ENCODE results near the gene ADAMTS9.

Gene ADAMTS9, protein sequence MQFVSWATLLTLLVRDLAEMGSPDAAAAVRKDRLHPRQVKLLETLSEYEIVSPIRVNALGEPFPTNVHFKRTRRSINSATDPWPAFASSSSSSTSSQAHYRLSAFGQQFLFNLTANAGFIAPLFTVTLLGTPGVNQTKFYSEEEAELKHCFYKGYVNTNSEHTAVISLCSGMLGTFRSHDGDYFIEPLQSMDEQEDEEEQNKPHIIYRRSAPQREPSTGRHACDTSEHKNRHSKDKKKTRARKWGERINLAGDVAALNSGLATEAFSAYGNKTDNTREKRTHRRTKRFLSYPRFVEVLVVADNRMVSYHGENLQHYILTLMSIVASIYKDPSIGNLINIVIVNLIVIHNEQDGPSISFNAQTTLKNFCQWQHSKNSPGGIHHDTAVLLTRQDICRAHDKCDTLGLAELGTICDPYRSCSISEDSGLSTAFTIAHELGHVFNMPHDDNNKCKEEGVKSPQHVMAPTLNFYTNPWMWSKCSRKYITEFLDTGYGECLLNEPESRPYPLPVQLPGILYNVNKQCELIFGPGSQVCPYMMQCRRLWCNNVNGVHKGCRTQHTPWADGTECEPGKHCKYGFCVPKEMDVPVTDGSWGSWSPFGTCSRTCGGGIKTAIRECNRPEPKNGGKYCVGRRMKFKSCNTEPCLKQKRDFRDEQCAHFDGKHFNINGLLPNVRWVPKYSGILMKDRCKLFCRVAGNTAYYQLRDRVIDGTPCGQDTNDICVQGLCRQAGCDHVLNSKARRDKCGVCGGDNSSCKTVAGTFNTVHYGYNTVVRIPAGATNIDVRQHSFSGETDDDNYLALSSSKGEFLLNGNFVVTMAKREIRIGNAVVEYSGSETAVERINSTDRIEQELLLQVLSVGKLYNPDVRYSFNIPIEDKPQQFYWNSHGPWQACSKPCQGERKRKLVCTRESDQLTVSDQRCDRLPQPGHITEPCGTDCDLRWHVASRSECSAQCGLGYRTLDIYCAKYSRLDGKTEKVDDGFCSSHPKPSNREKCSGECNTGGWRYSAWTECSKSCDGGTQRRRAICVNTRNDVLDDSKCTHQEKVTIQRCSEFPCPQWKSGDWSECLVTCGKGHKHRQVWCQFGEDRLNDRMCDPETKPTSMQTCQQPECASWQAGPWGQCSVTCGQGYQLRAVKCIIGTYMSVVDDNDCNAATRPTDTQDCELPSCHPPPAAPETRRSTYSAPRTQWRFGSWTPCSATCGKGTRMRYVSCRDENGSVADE (N-terminal part only)

DNA sequence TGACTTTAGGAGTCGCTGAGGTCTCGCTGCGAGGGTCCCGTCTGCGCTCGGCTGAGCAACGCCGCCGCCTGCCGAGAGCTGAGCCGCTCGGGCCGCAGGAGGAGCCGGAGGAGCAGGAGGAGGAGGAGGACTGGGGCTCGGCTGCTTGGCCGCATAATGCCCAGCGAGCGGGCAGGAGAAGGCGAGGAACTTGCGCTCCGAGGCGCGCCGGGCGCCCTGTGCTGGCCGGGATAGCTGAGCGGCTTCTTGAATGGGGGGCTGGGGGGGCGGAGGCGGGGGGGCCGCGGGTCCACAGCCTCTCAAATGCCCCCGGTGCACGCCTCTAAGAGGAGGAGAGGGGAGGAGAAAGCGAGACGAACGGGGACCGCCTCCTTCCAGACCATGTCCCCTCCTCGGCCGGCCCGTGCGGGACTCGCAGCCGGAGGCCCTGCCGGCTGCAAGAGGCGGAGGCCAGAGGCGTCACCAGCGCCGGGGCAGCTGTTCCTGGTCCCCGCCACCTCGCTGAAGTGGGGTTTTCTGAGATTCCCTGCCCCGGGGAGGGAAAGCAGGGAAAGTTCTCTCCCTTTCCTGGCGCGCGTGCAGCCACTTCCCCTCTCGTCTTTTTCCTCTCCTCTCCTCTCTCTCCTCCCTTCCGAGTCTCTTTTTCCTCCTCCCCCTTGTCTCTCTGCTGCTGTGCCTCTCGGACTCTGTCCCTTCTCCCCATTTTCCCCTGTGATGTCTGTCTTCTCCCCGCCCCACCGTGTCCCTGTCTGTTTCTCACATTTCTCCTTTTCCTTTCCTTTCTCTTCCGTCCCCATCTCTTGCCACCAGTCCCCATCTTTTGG, at the start of gene ADAMTS9:
TSS of gene ADAMTS9 (minus strand) at position 220 of the 824 bp plus-strand sequence. CDS start 343 bp downstream, outside the sequence.
- in situ Hi-C loops (cut with HindIII; ENCODE audit: low sequenced_read_pairs) = no loop called here

DNA sequence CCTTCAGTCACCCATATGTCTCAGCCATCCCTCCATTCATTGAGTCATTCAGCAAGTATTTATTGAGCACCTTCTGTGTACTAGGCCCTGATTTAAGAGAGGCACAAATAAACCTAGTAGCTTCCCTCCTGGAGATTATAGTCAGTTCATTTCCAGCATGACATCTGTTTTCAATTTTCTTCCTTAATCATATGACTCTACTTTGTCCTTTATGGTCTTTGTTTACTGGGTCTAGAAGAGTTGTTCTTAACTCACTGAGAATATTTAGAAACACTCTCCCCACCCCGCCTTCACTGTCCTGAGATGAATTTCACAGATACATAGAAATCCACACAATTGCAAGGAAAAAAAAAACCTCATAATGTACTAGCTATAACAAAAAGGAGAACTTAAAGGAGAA, 44.8 kb upstream of the ADAMTS9 start:
- in situ Hi-C loops (cut with HindIII; ENCODE audit: low sequenced_read_pairs) = no loop called here

DNA sequence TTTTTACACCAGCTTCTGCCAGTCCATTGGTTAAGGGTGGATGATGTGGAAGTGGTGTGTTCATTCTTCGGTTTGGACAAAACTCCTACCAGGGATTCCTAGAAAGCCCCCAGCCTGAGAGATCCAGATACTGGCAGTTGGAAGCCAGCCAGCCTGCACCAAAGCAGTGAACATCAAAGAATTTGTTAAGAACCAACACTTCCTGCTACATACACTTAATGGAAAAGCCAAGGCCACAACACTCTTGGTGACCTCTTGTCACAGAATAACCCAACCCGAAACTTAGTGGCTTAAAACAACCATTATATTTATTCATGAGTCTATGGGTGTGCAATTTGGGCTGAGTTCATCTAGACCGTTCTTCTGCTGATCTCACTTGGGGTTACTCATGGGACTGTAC, 42.9 kb upstream of the ADAMTS9 start:
- in situ Hi-C loops (cut with HindIII; ENCODE audit: low sequenced_read_pairs) = no loop called here

DNA sequence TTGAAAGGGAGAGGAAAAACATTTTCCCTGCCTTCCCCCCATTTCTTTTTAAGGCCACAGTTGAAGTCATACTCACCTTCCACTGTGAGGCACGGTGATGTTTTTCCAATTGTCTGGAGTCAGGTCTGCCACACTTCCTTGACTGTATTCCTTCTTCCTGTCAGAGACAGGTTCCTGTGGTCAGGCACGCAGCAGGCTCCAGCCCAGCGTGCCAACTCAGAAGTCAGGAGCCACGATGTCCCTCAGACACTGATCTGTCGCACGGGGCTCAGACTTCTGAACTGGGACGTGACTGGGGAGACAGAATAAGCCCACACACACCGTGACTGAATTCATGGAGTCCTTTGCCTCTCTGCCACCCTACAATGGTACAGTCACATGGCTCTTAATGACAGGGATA, 41.2 kb upstream of the ADAMTS9 start:
- in situ Hi-C loops (cut with HindIII; ENCODE audit: low sequenced_read_pairs) = loop anchor here (5.0 kb wide), 1 partner anchor 63 kb away; no protein-coding TSS in a partner anchor

DNA sequence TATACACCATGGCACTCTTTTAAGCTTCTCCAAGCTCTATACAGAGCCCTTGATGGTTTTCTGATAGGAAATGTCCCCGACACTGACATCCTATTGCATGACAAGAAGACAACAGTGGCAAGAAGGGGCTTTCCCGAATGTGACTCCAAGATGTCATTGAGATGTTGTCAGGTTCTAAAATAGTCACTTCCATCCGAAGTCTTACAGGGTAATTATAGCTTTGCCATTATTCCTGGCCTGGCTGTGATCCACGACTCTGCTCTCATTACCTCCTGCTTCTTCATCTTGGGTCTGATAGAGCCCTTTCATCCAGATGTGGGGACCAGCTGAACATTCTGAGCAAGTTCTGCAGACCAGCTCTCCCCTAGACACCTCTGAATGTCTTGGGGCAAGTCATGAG, 40.6 kb upstream of the ADAMTS9 start:
- in situ Hi-C loops (cut with HindIII; ENCODE audit: low sequenced_read_pairs) = loop anchor here (5.0 kb wide), 1 partner anchor 64 kb away; no protein-coding TSS in a partner anchor

DNA sequence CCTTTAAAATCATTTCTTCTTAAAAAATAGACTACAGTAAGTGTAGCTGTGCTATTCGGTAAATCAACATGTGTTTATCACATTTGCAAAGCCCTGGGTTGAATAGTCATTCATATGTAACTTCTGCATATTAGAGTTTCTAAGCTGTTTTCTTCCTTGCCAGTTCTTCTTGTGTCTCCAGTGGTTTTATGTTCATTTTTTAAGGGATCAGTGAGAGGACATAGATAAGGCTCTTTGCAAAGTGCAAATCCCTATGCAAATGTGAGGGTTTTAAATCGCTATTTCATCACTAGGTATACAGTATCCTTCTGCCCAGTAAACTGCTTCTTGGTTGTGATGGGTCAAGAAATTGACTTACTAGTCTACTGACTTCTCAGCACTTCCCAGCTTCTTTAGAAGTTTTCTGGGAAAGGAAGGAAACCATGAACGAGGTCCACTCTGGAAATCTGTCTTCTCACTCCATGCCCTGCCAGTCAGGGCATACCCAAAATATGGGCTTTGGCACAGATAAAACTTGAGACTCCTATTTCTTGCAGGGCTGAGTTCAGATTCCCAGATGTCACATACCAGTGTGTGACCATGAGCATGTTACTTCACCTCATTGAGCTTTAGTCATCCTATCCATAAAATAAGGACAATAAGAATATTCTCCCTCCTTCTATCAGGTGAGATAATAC, 38.8 kb upstream of the ADAMTS9 start:
- in situ Hi-C loops (cut with HindIII; ENCODE audit: low sequenced_read_pairs) = loop anchor here (5.0 kb wide), 1 partner anchor 66 kb away; no protein-coding TSS in a partner anchor

DNA sequence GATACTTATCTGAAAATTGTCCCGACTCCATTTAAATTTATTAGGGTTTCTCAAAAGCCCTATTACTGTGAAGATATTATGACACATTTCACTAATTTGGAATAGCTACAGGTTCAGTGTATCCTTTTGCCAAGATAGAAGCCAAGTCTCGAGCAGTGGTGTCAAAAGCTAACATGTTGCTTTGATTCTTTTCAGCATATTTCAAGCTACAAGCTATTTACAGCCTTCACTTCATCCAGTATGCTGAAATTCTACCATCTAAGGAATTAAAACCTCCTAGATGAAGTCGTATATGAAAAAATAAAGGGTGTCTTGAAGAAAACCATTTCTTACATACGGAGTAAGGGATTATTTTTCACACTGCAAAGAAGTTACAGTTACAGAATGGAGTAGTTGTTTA, 31.2 kb upstream of the ADAMTS9 start:
- in situ Hi-C loops (cut with HindIII; ENCODE audit: low sequenced_read_pairs) = no loop called here

DNA sequence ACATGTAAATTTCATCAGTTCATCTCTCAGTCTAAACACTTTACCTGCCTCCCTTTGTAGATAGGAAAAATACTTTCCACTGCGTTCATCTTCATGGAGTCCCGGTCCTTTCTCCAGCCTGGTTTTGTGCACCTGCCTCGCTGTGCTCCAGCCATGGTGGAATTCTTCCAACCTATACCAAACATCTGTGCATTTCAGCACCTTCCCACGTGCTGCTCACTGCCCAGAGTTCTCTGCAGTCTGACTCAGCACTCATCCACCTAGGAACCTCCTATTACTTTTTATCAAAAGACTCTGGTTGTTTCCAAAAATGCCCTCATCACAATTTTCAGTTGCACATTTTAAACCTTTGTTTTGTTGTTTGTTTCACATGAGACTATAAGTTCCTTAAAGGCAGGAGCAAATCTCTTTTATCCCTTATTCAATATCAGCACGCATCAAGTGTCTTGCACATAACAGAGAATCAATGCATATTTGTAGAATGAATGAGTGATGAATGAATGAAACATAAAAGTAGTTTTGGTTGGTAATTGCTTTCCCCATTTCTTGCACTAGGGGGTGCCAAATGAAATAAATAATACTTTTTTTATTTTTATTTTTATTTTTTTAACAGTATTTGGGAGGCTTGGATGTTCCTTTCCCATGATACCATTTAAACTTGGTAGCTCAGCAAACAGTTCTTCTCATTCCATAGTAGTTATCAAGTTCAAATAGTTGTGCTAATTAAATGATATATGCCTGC, 30.2 kb upstream of the ADAMTS9 start:
- in situ Hi-C loops (cut with HindIII; ENCODE audit: low sequenced_read_pairs) = no loop called here

DNA sequence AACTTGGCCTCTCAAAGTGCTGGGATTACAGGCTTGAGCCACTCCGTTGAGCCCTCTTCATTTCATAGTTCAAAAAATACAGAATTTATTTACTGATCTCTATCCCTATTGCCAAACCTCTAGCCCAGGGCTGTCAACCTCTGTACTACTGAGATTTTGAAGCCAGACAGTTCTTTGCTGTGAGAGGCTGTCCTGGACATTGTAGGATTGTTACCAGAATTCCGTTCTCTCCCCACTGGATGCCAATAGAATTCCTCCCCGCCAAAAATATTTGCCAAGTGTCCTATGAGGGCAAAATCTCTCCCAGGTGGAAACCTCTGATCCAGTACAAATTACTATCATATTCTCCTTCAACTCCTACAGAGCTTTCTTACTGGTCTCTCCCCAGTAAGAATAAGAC, 29.6 kb upstream of the ADAMTS9 start:
- in situ Hi-C loops (cut with HindIII; ENCODE audit: low sequenced_read_pairs) = no loop called here

DNA sequence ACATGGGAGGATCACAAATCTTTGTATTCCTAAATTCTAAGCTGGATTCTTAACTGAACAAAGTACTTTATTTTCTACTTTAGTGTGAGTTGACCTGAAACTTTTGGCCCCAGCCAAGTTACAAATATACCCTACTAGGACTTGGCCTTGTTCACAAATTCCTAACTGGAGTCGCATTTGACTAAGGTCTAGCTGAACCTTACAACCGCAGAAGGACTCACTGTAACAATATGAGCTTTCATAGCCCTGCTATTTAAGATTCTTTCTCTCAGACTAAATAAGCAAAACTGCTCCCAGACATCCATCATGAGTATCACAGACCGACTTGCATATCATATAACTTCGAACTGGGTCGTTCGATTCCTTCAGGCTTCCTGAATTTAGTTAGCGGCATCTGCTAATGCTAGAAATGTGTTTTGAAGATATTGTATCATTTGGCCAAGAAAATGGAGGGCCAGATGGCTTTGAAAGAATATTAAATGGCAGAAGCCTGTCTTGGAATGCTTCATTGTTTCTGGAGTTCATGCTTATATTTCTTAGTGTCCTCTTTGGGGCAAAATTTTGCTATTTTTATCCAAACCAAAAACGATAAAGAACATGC, 28.4 kb upstream of the ADAMTS9 start:
- in situ Hi-C loops (cut with HindIII; ENCODE audit: low sequenced_read_pairs) = no loop called here

DNA sequence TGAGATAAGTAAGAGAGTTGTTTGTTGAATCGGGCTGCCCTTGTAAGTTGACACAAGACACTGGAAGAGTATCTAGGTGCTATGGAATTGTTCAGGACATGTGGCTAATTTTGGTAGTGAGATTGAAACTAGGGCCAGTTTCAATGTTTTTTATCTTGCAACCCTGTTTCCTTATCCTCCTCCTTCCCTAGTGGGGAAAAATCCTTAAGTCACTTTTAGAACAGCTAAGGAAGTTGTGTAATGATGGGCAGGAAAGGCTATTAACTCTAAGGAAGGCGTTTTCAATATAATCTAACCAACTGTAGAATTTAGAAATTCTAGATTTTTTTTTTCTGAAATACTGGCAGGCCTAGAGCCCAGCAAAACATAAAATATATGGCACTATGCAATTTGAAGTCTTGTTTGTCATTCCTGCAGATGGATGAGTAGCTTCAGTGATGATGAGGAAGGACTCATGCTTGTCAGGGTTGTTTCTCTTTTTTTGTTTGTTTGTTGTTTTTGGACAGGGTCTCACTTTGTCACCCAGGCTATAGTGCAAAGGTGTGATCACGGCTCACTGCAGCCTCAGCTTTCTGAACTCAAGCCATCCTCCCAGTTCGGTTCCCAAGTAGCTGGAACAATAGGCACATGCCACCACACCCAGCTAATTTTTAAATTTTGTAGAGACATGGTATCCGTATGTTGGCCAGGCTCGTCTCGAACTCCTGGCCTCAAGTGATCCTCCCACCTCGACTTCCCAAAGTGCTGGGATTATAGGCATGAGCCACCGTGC, 27.6 kb upstream of the ADAMTS9 start:
- in situ Hi-C loops (cut with HindIII; ENCODE audit: low sequenced_read_pairs) = no loop called here

DNA sequence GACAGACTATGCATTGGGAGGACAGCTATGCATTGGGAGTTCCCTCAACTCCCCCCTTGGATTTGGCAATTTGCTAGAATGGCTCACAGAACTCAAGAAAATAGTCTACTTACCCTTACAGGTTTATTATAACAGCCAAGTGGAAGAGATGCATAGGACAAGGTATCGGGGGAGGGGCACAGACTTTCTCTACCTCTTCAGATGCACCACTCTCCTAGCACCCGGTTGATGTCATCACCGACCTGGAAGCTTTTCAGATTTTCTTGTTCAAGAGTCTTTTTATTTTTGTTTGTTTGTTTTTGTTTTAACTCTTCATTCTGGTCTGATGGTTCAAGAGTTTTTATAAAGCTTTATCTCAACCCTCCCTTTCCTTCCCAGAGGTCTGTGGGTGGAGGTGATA, 20.7 kb upstream of the ADAMTS9 start:
- in situ Hi-C loops (cut with HindIII; ENCODE audit: low sequenced_read_pairs) = no loop called here

DNA sequence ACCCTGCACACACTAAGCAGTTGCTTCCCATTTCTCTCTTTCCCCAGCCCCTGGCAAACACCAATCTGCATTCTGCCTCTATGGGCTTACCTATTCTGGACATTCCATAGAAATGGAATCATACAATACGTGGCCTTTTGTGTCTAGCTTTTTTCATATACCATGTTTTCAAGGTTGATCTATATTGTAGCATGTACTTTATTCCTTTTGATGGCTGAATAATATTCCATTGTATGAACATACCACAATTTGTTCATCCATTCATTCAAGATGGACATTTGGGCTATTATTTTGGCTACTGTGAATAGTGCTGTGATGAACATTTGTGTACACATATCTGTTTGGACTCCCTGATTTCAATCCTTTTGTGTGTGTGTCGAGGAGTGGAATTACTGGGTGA, 18.1 kb upstream of the ADAMTS9 start:
- in situ Hi-C loops (cut with HindIII; ENCODE audit: low sequenced_read_pairs) = no loop called here

DNA sequence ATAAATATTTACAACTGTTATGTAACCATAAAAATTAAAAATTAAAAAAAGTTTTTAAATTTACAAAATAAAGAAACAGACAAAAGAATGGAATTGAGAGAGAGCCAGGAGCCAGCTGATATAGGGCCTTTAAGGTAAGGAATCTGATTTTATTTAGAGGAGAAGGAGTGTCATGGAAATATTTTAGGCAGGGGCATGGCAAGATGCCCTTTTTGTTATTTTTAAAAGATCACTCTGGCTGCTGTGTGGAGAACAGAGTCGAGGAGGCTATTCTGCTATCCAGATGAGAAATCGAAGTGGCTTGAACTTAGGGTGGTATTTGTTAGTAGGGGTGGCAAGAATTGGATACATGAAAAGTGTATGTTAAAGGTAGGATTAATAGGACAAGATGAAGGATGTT, 9.1 kb upstream of the ADAMTS9 start:
- in situ Hi-C loops (cut with HindIII; ENCODE audit: low sequenced_read_pairs) = no loop called here

DNA sequence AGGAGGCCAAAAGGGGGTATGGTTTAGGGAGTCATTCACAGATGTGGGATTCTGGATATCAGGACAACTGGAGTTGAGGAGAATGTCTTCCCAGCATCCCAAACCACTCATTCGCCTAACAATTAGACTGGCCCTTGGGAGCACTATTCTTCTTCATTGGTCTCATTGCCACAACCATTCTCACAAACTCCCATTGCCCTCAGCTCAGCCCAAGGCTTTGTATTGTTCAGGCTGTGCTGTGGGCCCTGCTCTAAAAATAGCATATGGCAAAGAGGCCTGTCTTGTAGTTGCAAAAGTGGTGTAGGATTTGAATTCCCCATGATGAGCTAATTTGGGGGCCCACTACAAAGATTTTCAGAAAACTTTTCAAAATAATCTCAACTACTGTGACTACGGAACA, 6.3 kb upstream of the ADAMTS9 start:
- in situ Hi-C loops (cut with HindIII; ENCODE audit: low sequenced_read_pairs) = no loop called here

DNA sequence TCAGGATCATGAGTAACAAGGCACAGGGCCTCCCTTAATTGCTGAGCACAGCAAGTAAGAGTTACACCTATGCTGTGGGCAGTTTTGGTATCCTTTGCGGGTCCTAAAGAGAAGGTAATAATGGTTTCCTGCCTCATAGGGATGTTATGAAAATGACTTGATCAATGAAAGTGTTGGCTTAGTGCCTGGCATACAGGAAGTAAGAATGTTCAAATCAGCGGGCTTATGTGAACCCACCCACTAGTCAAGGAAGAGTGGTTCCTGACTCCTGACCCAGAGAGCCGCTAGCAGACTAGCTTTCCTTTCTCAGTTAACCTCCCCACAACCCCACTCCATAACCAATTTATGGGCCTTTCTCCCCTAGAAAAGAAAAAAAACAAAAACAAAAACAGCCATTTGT, 5.2 kb upstream of the ADAMTS9 start:
- in situ Hi-C loops (cut with HindIII; ENCODE audit: low sequenced_read_pairs) = no loop called here

DNA sequence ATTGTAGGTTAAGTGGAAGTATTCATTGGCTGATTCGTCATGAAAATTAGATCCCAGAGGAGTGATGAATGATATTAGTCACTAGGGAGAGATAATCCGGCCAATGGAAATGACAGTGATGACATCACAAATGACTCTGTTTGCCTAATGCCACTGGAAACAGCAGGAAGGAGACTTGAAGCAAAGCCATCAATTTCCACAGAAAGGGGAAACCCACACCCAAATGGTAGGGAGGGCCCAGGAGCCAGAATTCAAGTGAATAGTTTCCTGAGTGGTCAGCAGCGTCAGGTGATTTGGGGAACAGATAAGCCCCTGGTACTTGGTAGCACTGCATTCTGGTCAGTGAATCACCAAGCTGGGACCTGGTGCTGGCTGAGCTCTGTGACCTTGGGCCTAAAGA, 3.3 kb upstream of the ADAMTS9 start:
- in situ Hi-C loops (cut with HindIII; ENCODE audit: low sequenced_read_pairs) = no loop called here

Data from endothelial cell of hepatic sinusoid (primary cell).